Measurements from ENCODE around the gene COL17A1.

Gene COL17A1

DNA sequence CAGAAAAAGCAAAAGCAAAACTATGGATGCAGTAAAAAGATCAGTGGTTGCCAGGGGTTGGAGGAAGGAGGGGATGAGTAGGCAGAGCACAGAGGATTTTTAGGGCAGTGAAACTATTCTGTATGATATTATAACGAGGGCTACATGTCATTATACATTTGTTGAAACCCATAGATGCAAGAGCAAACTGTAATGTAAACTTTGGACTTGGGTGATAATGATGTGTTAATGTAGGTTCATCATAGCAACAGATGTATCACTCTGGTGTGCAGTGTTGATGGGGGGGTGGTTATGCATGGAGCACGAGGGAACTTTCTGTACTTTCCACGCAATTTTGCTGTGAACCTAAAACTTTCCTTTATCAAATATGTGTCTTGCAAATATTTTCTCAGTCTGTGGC, 95.6 kb downstream of the COL17A1 start:
- no peak overlapping the region for H3K4me3 ChIP-seq (ENCODE audit: control insufficient read depth, low read depth, low read length)
- DNase-seq (ENCODE audit: low read depth) = no peak
- TF ChIP-seq, protein P1, sequence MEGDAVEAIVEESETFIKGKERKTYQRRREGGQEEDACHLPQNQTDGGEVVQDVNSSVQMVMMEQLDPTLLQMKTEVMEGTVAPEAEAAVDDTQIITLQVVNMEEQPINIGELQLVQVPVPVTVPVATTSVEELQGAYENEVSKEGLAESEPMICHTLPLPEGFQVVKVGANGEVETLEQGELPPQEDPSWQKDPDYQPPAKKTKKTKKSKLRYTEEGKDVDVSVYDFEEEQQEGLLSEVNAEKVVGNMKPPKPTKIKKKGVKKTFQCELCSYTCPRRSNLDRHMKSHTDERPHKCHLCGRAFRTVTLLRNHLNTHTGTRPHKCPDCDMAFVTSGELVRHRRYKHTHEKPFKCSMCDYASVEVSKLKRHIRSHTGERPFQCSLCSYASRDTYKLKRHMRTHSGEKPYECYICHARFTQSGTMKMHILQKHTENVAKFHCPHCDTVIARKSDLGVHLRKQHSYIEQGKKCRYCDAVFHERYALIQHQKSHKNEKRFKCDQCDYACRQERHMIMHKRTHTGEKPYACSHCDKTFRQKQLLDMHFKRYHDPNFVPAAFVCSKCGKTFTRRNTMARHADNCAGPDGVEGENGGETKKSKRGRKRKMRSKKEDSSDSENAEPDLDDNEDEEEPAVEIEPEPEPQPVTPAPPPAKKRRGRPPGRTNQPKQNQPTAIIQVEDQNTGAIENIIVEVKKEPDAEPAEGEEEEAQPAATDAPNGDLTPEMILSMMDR (conservative IDR thresholded peaks at IDR 0.05; ENCODE audit: control insufficient read depth, insufficient read depth, low read depth, low read length) = no peak

DNA sequence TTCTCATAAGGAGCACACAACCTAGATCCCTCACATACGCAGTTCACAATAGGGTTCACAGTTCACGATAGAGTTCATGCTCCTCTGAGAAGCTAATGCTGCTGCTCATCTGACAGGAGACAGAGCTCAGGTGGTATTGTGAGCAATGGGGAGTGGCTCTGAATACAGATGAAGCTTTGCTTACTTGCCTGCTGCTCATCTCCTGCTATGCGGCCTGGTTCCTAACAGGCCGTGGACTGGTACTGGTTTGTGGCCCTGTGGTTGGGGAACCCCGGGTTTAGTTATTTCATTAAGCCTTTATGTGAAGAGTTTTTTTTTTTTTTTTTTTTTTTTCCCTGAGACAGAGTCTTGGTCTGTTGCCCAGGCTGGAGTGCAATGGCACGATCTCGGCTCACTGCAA, 99.3 kb downstream of the COL17A1 start:
- DNase-seq (ENCODE audit: low read depth) = no peak

DNA sequence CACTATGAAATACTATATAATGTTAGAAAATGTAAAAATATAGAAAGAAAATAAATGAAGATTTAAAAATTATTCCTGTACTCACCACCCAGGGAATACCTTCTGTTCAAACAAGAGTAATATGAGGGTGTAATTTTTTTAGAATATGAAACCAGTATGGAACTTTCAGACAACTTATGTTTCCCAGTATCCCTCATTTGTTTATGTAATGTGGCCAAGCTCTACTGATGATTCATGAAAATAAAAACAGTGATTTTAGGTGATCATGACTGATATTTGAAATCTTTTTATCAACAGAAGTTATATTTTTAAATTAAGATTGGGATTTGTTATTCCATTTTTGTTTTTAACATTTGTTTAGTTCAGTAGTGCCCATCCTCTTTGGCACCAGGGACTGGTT, 100.0 kb downstream of the COL17A1 start:
- no peak overlapping the region for H3K4me3 ChIP-seq (ENCODE audit: control insufficient read depth, low read depth, low read length)
- TF ChIP-seq, protein P1 (conservative IDR thresholded peaks at IDR 0.05; ENCODE audit: control insufficient read depth, insufficient read depth, low read depth, low read length) = no peak
- peak; percentile 39 for DNase-seq (ENCODE audit: low read depth)

More for the DNA sequence above, 99.3 kb downstream of the COL17A1 start:
- H3K4me3 ChIP-seq (ENCODE audit: control insufficient read depth, low read depth, low read length) = no peak overlapping the region
- TF ChIP-seq, protein P1 (conservative IDR thresholded peaks at IDR 0.05; ENCODE audit: control insufficient read depth, insufficient read depth, low read depth, low read length) = no peak

DNA sequence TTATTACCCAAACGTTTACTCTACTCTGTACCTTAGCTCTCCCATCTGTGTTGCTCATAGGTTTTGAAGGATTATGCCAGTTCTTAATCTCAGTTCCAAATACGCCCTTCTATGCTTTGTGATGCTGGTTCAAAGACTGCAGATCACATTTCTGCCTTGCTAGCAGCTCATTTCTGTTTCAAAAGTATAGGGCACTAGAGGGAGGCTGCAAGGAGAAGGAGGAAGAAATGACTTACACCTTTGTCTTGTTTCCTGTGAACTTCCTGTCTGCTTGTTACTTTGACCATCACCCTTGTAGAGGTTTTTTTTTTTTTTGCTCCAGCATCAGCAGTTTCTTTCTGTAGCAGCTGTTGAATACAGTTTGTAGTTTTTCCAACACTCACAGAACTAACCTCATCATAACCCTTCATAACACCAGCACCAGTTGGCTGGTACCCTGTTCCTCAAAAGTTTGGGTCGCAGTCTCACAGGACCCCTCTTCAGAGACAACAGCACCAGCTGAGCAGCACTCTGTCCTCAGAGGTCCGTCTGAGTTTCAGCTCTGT, 102.2 kb downstream of the COL17A1 start:
- TF ChIP-seq, protein P1 (conservative IDR thresholded peaks at IDR 0.05; ENCODE audit: control insufficient read depth, insufficient read depth, low read depth, low read length) = no peak
- H3K4me3 ChIP-seq (ENCODE audit: control insufficient read depth, low read depth, low read length) = no peak overlapping the region
- DNase-seq (ENCODE audit: low read depth) = no peak

DNA sequence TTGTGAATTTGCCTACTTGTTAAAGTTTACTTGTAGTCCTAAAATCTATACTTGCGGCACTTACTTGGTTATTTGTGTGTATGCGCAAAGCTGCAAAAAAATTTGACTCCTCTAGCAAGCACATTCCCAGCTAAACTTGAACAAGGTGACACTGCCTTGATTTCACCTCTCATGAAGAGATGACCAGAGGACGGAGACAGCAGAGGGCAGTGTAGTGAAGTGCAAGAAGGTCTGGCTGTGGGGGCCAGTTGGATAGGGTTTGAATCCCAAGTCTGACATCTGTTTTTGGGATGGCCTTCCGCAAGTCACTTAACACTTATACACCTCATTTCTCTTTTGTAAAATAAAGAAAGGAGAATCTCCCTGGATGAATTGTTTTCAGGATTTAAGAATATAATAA, 103.0 kb downstream of the COL17A1 start:
- TF ChIP-seq, protein P1 (conservative IDR thresholded peaks at IDR 0.05; ENCODE audit: control insufficient read depth, insufficient read depth, low read depth, low read length) = peak; percentile 30

More for the DNA sequence above, 103.0 kb downstream of the COL17A1 start:
- H3K4me3 ChIP-seq (ENCODE audit: control insufficient read depth, low read depth, low read length) = no peak overlapping the region
- no peak for DNase-seq (ENCODE audit: low read depth)

Measured in fibroblast of mammary gland (primary cell).